SKM-1 treated with dmso at 0.1 percent for 144 hours (cell line): ENCODE data around the gene GJD3.

ENCODE experiments used
- DNase-seq: peaks from one replicate; lab custom pipeline; 2025; ENCODE audit not compliant: unreplicated experiment; lab: John Stamatoyannopoulos, UW

Gene GJD3

GRCh38 chr17:40352779-40353394 is 11.7 kb downstream of the GJD3 start:
- DNase-seq, result peak; percentile 85

DNA sequence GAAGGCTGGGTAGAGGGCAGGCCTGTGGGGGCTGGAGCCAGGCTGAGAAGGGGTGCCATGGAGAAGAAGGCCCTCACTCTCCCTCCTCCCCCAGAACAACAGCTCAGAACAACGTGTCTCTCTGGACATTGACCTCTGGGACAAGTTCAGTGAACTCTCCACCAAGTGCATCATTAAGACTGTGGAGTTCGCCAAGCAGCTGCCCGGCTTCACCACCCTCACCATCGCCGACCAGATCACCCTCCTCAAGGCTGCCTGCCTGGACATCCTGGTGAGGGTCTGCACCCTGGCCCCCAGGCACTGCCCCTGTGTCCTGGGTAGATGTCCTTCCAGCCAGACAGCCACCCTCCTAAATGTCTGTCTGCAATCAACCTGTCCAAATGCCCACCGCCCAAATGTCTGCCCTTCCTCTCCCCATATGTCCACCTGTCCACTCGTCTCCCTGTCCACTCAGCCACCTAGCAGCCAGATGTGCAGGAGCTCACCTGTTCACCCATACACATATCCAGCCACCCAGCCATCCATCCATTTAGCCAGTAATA is 12.2 kb downstream of the GJD3 start:
- no peak for DNase-seq

GRCh38 chr17:40351359-40352236 is 12.9 kb downstream of the GJD3 start:
- no peak for DNase-seq

- DNase-seq, result no peak
Measured at GRCh38 chr17:40350689-40351358, 13.7 kb downstream of the GJD3 start.

GRCh38 chr17:40349895-40350688 is 14.4 kb downstream of the GJD3 start:
- no peak for DNase-seq

DNA sequence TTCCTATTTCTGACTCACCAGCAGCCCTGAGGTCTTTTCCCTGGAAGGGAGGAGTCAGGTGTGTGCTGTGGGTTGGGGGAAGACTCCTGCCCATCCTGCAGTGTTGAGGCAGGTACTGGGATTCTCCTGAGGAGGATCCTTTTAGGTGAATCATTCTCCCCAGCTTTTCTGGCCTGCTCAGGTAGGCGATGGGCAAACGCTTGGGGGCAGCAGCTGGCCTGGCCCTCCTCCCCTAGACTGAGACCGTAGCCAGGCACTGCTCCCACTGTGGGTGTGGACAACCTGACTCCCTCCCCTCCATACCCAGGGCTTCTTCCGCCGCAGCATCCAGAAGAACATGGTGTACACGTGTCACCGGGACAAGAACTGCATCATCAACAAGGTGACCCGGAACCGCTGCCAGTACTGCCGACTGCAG is 15.1 kb downstream of the GJD3 start:
- DNase-seq, result no peak

GRCh38 chr17:40348562-40349476 is 15.7 kb downstream of the GJD3 start:
- DNase-seq, result no peak

- DNase-seq, result no peak
Measured at GRCh38 chr17:40348136-40348504, 16.4 kb downstream of the GJD3 start.

- DNase-seq, result no peak
Measured at GRCh38 chr17:40347319-40348135, 17.0 kb downstream of the GJD3 start.

- no peak for DNase-seq
Measured at GRCh38 chr17:40346765-40347158, 17.8 kb downstream of the GJD3 start.

GRCh38 chr17:40345994-40346764 is 18.4 kb downstream of the GJD3 start:
- DNase-seq, result no peak

DNA sequence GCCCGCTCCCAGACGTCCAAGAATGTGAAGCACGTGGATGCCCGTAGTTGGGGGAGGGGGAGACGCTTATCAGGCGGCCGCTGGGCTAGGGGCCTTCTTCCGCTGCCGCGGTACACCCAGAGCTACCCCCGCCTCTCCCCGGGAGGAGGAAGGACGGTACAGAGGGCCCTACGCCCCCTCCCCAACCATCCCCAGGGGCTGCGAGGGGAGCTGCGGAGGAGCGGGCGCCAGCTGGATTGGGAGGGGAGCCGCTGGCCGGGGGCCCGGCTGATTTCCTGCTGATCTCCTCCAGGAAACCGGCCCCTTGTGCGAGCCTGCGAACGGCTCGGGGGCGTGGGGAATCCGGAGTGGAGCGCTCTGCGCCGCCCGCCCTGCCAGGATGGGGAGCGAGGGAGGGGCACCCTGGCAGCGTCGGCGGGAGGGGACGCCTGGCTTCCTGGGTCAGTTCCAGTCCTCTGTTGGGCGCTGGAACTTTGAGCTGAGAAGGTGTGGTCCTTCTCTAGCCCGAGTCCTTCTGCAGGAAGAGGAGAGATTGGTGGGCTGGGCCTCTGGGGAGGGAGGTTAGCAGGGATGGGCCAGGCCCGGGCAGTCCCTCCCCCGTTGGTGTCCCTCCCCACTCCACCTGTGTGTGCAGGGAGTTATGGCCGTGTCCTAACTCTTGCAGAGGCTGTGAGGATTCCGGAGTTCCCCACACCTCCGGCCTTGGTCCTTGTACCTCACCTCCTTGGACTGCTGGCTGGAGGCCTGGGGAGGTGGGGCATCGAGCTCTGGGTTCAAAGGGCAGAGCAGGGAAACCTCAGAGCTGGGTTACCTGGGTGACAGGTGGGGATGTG is 19.2 kb downstream of the GJD3 start:
- DNase-seq, result no peak

- no peak for DNase-seq
Measured at GRCh38 chr17:40344421-40345160, 19.9 kb downstream of the GJD3 start.

- DNase-seq, result no peak
Measured at GRCh38 chr17:40343219-40344119, 21.1 kb downstream of the GJD3 start.

DNA sequence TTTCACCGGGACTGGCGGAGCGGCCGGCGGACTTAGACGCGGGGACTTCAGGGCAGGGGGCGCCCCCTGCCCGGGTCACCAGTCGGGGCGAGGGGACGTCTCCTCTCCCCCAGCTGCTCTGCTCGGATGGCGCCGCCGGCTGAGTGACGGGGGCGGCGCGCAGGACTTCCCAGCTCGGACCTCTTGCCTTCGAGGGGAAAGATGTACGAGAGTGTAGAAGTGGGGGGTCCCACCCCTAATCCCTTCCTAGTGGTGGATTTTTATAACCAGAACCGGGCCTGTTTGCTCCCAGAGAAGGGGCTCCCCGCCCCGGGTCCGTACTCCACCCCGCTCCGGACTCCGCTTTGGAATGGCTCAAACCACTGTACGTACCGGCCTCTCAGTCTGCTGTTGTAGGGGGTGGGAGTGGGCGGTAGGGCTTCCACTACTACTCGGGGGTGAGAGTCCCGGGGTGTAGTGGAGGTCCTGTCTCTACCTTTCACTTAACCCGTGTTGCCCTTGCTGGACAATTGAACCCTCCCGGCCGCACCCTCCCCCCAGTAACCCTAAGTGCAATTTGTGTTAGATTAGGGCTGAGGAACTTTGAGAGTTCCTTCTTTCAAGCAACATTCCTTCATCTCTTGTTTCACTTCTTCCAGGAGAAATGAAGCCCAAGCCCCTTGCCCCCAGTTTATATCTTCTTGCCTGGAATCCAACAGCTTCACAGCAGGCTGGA is 21.9 kb downstream of the GJD3 start:
- no peak for DNase-seq
